Heart left ventricle (tissue), 13 donors: Measurements from ENCODE around the gene DEPDC5.

Experiments used
- CTCF ChIP-seq, 12 donors: fragments of 200-600 bp; sonication (generic) in 4 of 12; IDR thresholded peaks; one replicate each; pipeline versions ENCODE4 v1.5.0 to v1.8.0; 2018 to 2022; ENCODE audit warnings: antibody characterized with exemption in 12 of 12, mild to moderate bottlenecking in 5 of 12
- POLR2A ChIP-seq, 2 donors: fragments of 450-650 bp; IDR thresholded peaks; one replicate each; pipeline ENCODE4 v1.6.1; 2017; ENCODE audit warnings: antibody characterized with exemption in 2 of 2, mild to moderate bottlenecking in 2 of 2, moderate library complexity in 2 of 2
- donor health status: ischemic (EF 13 %, LVEDD 7.1; RV severe dilation, severe dysfunction).
- donor health status: DM: no; HTN: yes; CAD: no.
- donor health status: DM: no; HTN: no; CAD: no.
- donor health status: ischemic (EF 25% LVEDD 6.9; RV normal size, moderate dysfunction).
- donor health status: ischemic (EF 25% LVEDD 5.7; RV mildly dilated, moderate dysfunction).
- donor health status: ischemic (EF 35%, LVEDD 5.7; RV mildly dilated, moderate dysfunction).
- donor health status: nonischemic (EF 11% LVEDD 7.7; RV severe dilation, severe dysfunction).
- donor health status: DM: yes; HTN: yes; CAD: no.
- donor health status: PGD.
- donor health status: ischemic (EF 29% LVEDD 5.4; RV normal size, mild dysfunction).
- donor health status: nonischemic (EF 23%, LVEDD 6.1; RV moderate dilation, normal function).

DNA sequence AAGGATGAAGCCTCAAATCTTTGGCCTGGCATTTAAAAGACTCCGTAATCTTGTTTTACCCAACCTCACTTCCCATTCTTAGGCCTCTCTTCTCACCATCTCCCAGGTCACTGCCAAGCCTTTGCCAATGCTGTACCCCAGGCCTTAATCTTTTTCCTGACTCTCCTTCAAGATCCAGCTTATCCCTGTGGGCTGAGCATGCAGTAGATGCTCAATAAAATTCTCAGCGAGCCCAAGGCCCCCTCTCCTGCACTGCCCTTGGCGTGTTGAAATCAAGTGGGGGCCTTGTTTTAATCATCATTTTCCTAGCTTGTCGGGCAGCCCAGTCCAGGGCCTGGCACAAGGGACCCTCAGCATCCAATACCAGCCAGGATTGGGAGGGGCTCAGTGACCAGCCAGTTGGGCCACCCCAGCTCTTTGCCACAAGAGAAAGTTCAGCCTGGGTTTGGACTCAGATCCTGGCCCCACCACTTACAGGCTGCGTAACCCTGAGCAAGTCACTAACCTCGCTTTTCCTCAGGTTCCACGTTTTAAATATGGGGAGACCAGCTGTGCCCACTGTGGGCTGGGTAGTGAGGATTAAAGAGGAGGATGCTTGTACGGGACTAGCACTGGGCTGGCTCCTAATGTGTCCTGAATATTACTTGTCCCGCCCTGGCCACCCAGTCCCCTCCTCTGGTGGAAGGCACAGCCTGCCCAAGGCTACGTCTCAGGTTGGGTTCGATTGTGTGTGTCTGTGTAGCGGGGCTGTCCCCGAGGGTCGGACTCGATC lies 189.6 kb downstream of the DEPDC5 start:
- TF ChIP-seq POLR2A (IDR thresholded peaks at IDR 0.05) (no peak), CTCF (IDR thresholded peaks at IDR 0.05) (no peak)
